ENCODE data around the gene MLEC. TPM values are rescaled to one million over a fixed set of nuclear protein-coding genes. Genes with fewer than 3 reads are reported as not detected.

MLEC gene
- total RNA-seq, 4 donors from 2014 or later = 87.3 to 123 (median 104) TPM

DNA sequence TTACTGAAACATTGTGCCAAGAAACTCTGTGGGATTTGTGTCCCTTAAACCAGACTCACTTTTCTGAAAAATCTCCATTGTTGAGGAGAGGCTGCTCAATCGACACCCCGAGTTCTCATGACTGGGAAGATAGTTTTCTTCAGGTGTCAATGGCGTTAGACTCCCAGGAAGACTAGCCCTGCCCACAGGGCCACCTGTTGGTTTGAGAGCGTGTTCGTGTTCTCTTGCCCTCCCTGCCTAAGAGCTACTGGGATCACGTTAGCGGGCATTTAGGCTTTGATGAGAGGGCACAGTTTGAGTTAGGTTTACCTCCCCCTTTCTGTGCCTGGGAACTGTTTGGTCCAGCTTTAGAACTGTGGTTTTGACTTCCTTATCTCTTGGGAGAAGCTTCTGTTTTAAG is 12.6 kb downstream of the MLEC start:
- no peak for TF ChIP-seq POLR2A (IDR thresholded peaks at IDR 0.05)
- TF ChIP-seq, protein P1, sequence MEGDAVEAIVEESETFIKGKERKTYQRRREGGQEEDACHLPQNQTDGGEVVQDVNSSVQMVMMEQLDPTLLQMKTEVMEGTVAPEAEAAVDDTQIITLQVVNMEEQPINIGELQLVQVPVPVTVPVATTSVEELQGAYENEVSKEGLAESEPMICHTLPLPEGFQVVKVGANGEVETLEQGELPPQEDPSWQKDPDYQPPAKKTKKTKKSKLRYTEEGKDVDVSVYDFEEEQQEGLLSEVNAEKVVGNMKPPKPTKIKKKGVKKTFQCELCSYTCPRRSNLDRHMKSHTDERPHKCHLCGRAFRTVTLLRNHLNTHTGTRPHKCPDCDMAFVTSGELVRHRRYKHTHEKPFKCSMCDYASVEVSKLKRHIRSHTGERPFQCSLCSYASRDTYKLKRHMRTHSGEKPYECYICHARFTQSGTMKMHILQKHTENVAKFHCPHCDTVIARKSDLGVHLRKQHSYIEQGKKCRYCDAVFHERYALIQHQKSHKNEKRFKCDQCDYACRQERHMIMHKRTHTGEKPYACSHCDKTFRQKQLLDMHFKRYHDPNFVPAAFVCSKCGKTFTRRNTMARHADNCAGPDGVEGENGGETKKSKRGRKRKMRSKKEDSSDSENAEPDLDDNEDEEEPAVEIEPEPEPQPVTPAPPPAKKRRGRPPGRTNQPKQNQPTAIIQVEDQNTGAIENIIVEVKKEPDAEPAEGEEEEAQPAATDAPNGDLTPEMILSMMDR (IDR thresholded peaks at IDR 0.05) = no peak
- H3K27ac ChIP-seq = no peak overlapping the region

DNA sequence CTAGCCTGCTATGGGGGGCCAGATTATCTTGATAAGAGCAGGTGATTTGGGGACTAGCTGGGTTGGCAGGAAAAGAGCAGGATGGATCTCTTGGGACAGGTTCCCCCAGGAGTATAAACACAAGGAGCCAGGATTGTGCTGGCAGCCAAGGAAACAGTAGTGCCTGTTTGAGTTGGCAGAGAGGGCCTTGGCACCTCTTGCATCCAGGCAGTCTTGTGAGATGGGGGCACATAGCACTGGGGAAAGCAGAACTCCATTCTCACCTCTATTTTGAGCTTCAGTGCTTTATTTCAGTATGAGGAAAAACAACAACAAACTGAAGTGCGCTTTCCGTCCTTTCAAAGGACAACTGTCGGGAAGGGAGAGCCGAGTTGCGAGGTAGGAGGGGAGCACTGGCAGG is 13.9 kb downstream of the MLEC start:
- Histone ChIP-seq H3K4me3 (no peak overlapping the region), H3K9me3 (no peaks in the 10 kb centered on the region), H3K4me1 (no peaks in the 10 kb centered on the region), H3K27ac (peak overlapping the region in 1 of 4 donors; percentile 28), H3K36me3 (peaks cover 0 to 73% (median 0%) of the 10 kb centered on the region in 3 donors), H3K27me3 (no peaks in the 10 kb centered on the region)
- no peak for DNase-seq
- TF ChIP-seq, protein P1 (IDR thresholded peaks at IDR 0.05) = no peak
- TF ChIP-seq POLR2A (IDR thresholded peaks at IDR 0.05) = no peak

More for the DNA sequence above, 12.6 kb downstream of the MLEC start:
- no peak for DNase-seq
- Histone ChIP-seq H3K9me3 (no peaks in the 10 kb centered on the region), H3K27me3 (no peaks in the 10 kb centered on the region), H3K4me1 (no peaks in the 10 kb centered on the region), H3K36me3 (peaks cover 0 to 82% (median 0%) of the 10 kb centered on the region in 3 donors), H3K4me3 (no peak overlapping the region)

DNA sequence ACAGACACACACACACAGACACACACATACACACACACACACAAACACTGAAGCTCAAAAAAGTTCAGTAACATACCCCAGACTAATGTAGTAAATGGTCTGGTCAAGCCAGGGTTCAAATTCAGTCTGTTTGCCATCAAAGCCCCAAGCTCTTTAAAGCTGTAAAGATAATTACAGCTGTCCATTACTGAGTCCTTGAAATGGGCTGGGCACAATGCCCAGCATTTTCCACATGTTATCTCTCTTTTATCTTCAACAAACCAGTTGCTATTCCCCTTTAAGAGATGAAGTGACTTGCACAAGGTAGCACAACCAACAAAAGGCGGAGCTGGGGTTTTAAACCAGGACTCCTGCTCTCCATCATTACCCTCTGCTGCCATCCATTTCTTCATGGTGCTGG is 15.7 kb downstream of the MLEC start:
- TF ChIP-seq, protein P1 (IDR thresholded peaks at IDR 0.05) = no peak
- TF ChIP-seq POLR2A (IDR thresholded peaks at IDR 0.05) = no peak
- DNase-seq = no peak
- Histone ChIP-seq H3K9me3 (no peaks in the 10 kb centered on the region), H3K4me1 (no peaks in the 10 kb centered on the region), H3K27ac (no peak overlapping the region), H3K27me3 (no peaks in the 10 kb centered on the region), H3K4me3 (no peak overlapping the region), H3K36me3 (peaks cover 0 to 56% (median 0%) of the 10 kb centered on the region in 3 donors)

DNA sequence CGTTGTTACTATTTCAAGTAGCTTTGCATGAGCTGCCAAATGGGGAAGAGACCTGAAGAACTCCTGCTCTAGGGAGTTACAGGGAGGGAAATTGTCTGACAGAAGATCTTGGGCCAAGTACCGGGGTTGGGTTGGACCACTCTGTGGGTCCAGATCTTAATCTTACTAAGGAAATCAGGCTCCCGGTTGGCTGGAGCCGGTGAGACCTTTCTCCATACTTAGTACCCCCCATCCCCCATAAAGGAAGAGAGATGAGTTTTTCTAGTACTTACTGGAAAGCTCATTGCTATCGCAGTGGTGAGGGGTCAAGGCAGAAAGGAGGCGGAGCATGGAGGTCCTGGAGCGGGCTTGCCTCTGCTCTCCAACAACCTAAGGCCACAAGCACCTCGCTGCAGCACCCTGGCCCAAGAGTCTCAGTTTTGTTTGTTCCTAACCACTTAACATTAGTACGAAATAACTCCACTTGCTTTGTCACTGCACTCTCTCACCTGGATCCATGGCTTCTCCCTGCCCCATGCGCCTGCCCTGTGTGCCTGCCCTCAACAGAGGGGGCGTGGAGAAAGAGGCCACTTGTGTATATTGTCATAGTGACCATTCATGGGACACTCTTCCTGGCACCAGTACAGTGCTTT is 16.5 kb downstream of the MLEC start:
- DNase-seq = no peak
- no peaks in the 10 kb centered on the region for H3K4me1 ChIP-seq
- peaks cover 0 to 48% (median 0%) of the 10 kb centered on the region in 3 donors for H3K36me3 ChIP-seq
- no peaks in the 10 kb centered on the region for H3K27me3 ChIP-seq
- TF ChIP-seq, protein P1 (IDR thresholded peaks at IDR 0.05) = no peak
- TF ChIP-seq POLR2A (IDR thresholded peaks at IDR 0.05) = no peak
- no peaks in the 10 kb centered on the region for H3K9me3 ChIP-seq
- H3K27ac ChIP-seq = no peak overlapping the region
- H3K4me3 ChIP-seq = no peak overlapping the region

DNA sequence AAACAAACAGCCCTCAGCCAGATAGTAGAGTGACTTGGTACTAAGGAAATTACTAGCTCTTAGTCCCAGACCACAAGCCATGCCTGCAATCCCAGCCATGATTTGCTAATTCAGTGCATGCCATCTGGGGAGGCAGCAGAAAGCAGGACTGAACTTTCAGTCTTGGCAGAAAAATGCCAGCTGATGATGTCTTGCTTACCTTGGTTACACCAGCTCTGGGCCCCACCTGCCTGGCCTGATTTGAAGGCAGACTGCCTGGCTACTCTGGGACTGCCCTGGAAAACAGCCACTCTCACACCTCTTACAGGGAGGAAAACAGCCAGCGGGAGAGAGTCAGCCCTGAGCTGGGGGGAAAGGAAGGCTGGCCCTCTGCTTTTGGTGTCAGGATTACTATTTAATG is 18.7 kb downstream of the MLEC start:
- H3K27me3 ChIP-seq = no peaks in the 10 kb centered on the region
- H3K4me1 ChIP-seq = peaks cover 0 to 5% (median 2%) of the 10 kb centered on the region in 4 donors
- peaks cover 0 to 26% (median 0%) of the 10 kb centered on the region in 3 donors for H3K36me3 ChIP-seq
- no peak for DNase-seq
- H3K27ac ChIP-seq = no peak overlapping the region
- H3K9me3 ChIP-seq = no peaks in the 10 kb centered on the region
- TF ChIP-seq POLR2A (IDR thresholded peaks at IDR 0.05) = no peak
- TF ChIP-seq, protein P1 (IDR thresholded peaks at IDR 0.05) = no peak
- no peak overlapping the region for H3K4me3 ChIP-seq
